Keratinocyte (primary cell): ENCODE results near the gene LRRFIP2. TPM values are rescaled to one million over a fixed set of nuclear protein-coding genes. Genes with fewer than 3 reads are reported as not detected.

ENCODE experiments used
- DNase-seq: peaks from one replicate; pipeline ENCODE4 v3.0.0-alpha.2; 2011; ENCODE audit warnings: low read depth, missing footprints, low spot score
- FAIRE-seq: peaks from 2 replicates; lab custom pipeline; 2011; peaks lifted over from hg19 to GRCh38; lab: Jason Lieb, UNC
- H2AFZ ChIP-seq: 2 replicates; pipeline ENCODE4 v1.6.0; 2012; ENCODE audit warnings: low read length, control low read depth, inconsistent platforms; ENCODE audit not compliant: control insufficient read depth
- H3K27ac ChIP-seq: 2 replicates; pipeline ENCODE4 v1.5.1; 2011; ENCODE audit warnings: low read length; ENCODE audit not compliant: control insufficient read depth, insufficient read depth
- H3K27me3 ChIP-seq: 3 replicates; pipeline ENCODE4 v1.6.0; 2011; ENCODE audit warnings: low read length; ENCODE audit not compliant: control insufficient read depth, insufficient read depth; ENCODE audit errors: extremely low read depth
- H3K36me3 ChIP-seq, 2 experiments: 2 replicates in 1 of 2; 3 replicates in 1 of 2; pipeline ENCODE4 v1.5.1; 2011; ENCODE audit warnings: low read length in 2 of 2, mild to moderate bottlenecking in 1 of 2; ENCODE audit not compliant: control insufficient read depth in 2 of 2, insufficient read depth in 2 of 2; ENCODE audit errors: extremely low read depth in 1 of 2
- H3K4me1 ChIP-seq: 3 replicates; pipeline ENCODE4 v1.5.1; 2011; ENCODE audit warnings: low read length; ENCODE audit not compliant: control insufficient read depth, insufficient read depth; ENCODE audit errors: extremely low read depth
- H3K4me2 ChIP-seq: 3 replicates; pipeline ENCODE4 v1.6.0; 2011; ENCODE audit warnings: low read depth, low read length; ENCODE audit not compliant: control insufficient read depth, insufficient read depth; ENCODE audit errors: extremely low read depth
- H3K4me3 ChIP-seq, 3 experiments: fragments of 200-600 bp in 1 of 3; sonication (generic) in 1 of 3; 2 replicates in 2 of 3; 3 replicates in 1 of 3; pipeline ENCODE4 v1.5.1; 2011 to 2016; ENCODE audit warnings: low read length in 3 of 3, mild to moderate bottlenecking in 3 of 3, control low read depth in 2 of 3, inconsistent platforms in 1 of 3, low read depth in 1 of 3, mixed read lengths in 1 of 3, mixed run types in 1 of 3, moderate library complexity in 1 of 3; ENCODE audit not compliant: control insufficient read depth in 2 of 3, insufficient read depth in 2 of 3; ENCODE audit errors: extremely low read depth in 1 of 3
- H3K79me2 ChIP-seq: 2 replicates; pipeline ENCODE4 v1.6.0; 2012; ENCODE audit warnings: low read length; ENCODE audit not compliant: control insufficient read depth, insufficient read depth
- H3K9ac ChIP-seq: 3 replicates; pipeline ENCODE4 v1.6.0; 2011; ENCODE audit warnings: low read length; ENCODE audit not compliant: control insufficient read depth, insufficient read depth; ENCODE audit errors: extremely low read depth
- H3K9me1 ChIP-seq: 3 replicates; pipeline ENCODE4 v1.6.0; 2011; ENCODE audit warnings: low read length; ENCODE audit not compliant: control insufficient read depth, insufficient read depth; ENCODE audit errors: extremely low read depth
- H3K9me3 ChIP-seq: 2 replicates; pipeline ENCODE4 v1.5.1; 2012; ENCODE audit warnings: low read depth, low read length; ENCODE audit not compliant: control insufficient read depth
- H4K20me1 ChIP-seq: 3 replicates; pipeline ENCODE4 v1.6.0; 2011; ENCODE audit warnings: low read length; ENCODE audit not compliant: control insufficient read depth, insufficient read depth; ENCODE audit errors: extremely low read depth
- CTCF ChIP-seq, 3 experiments: IDR thresholded peaks in 1 of 3; conservative IDR thresholded peaks in 1 of 3; optimal IDR thresholded peaks in 1 of 3; 2 replicates in 2 of 3; 3 replicates in 1 of 3; pipeline versions ENCODE3 to v1.5.1; 2011; ENCODE audit warnings: low read length in 3 of 3, mild to moderate bottlenecking in 3 of 3, moderate library complexity in 2 of 3, control low read depth in 1 of 3, inconsistent platforms in 1 of 3; ENCODE audit not compliant: insufficient read depth in 2 of 3; ENCODE audit errors: extremely low read depth in 1 of 3
- EZH2 ChIP-seq: IDR thresholded peaks from one replicate; pipeline ENCODE4 v1.6.1; 2012; ENCODE audit warnings: inconsistent platforms, mild to moderate bottlenecking, low read length, moderate library complexity
- dilution Hi-C: fragments of 300-500 bp; cut with MboI; formaldehyde crosslinking; loops from one replicate; pipeline ENCODE4 v1.7.0; 2020; ENCODE audit warnings: low sequenced_read_pairs; ENCODE audit not compliant: extremely low pct_ligation_motif_present
- polyA plus RNA-seq, 5 experiments: library from polyadenylated mRNA; depleted of rRNA in 3 of 5; stranded (reverse) in 3 of 5; stranded (forward) in 1 of 5; unstranded in 1 of 5; fragments of >200 nt; gene quantifications; 1 replicate in 1 of 5; 2 replicates in 3 of 5; 3 replicates in 1 of 5; pipeline versions ENCODE4 v1.2.1 to v1.2.3, GENCODE V29; 2011 to 2012; ENCODE audit warnings: missing spikeins in 2 of 5, low read depth in 1 of 5, low replicate concordance in 1 of 5

Gene LRRFIP2
- polyA plus RNA-seq, 1 donor (not counting 4 experiments of a cell fraction or from before 2014, with no cell fraction given), result 70.3 TPM

- DNase-seq (no peak), FAIRE-seq (no peak)
- H3K27ac ChIP-seq, result no peak overlapping the region
- dilution Hi-C loops, result no loop called here
- H3K36me3 ChIP-seq, result peaks cover 7 to 15% of the 10 kb centered on the region in 2 experiments
- H3K79me2 ChIP-seq, result peaks cover 8% of the 10 kb centered on the region
- H3K9me1 ChIP-seq, result no peaks in the 10 kb centered on the region
- no peak overlapping the region for H3K4me2 ChIP-seq
- H3K9me3 ChIP-seq, result no peaks in the 10 kb centered on the region
- no peaks in the 10 kb centered on the region for H3K27me3 ChIP-seq
- no peaks in the 10 kb centered on the region for H4K20me1 ChIP-seq
- H2AFZ ChIP-seq, result no peak overlapping the region
- H3K9ac ChIP-seq, result no peak overlapping the region
- H3K4me1 ChIP-seq, result peaks cover 3% of the 10 kb centered on the region
- TF ChIP-seq EZH2, result no peak
- TF ChIP-seq CTCF (optimal IDR thresholded peaks at IDR 0.05 in 1 of 3, IDR thresholded peaks at IDR 0.05 in 1 of 3, conservative IDR thresholded peaks at IDR 0.05 in 1 of 3; ENCODE audit: extremely low read depth in 1 of 3, insufficient read depth in 2 of 3, low read length in 3 of 3), result no peak
- no peak overlapping the region for H3K4me3 ChIP-seq
These were observed 76.6 kb downstream of the LRRFIP2 start for GRCh38 chr3:37097776-37098175.

- DNase-seq (no peak), FAIRE-seq (no peak)
These were observed 77.4 kb downstream of the LRRFIP2 start for GRCh38 chr3:37096975-37097374.

More at GRCh38 chr3:37096975-37097374, 77.4 kb downstream of the LRRFIP2 start:
- Histone ChIP-seq H3K79me2 (peaks cover 8% of the 10 kb centered on the region), H3K27me3 (no peaks in the 10 kb centered on the region), H3K9me1 (no peaks in the 10 kb centered on the region), H3K9me3 (no peaks in the 10 kb centered on the region), H3K27ac (no peak overlapping the region), H2AFZ (no peak overlapping the region), H3K36me3 (peaks cover 7 to 18% of the 10 kb centered on the region in 2 experiments), H3K4me1 (peaks cover 3% of the 10 kb centered on the region), H4K20me1 (no peaks in the 10 kb centered on the region), H3K4me3 (no peak overlapping the region), H3K4me2 (no peak overlapping the region), H3K9ac (no peak overlapping the region)
- dilution Hi-C loops, result no loop called here
- no peak for TF ChIP-seq EZH2
- TF ChIP-seq CTCF (optimal IDR thresholded peaks at IDR 0.05 in 1 of 3, IDR thresholded peaks at IDR 0.05 in 1 of 3, conservative IDR thresholded peaks at IDR 0.05 in 1 of 3; ENCODE audit: extremely low read depth in 1 of 3, insufficient read depth in 2 of 3, low read length in 3 of 3), result no peak
